PC-3 (cell line): ENCODE data around the gene SCRG1. TPM values are rescaled to one million over a fixed set of nuclear protein-coding genes. Genes with fewer than 3 reads are reported as not detected.
A peak's percentile ranks its signal among the peaks of the same experiment; 100 is the strongest.

Source experiments
- ATAC-seq: fragments of 200-7000 bp; cut with Tn5 transposase; 2 replicates; pipeline ENCODE4 v1.9.1; 2020; ENCODE audit warnings: mild to moderate bottlenecking, moderate library complexity
- BruUV-seq: library from RNA; stranded (reverse); fragments of 400-500 nt; replicated peaks from 2 replicates; lab custom pipeline; 2021; lab: Mats Ljungman, UMichigan
- CTCF ChIA-PET: fragments of 300-600 bp; sonication (Branson Sonifier 250); formaldehyde crosslinking; loops from one replicate; lab custom pipeline; 2022; ENCODE audit warnings: antibody characterized with exemption; lab: Charles Lee
- POLR2A ChIA-PET: fragments of 300-600 bp; sonication (Branson Sonifier 250); formaldehyde crosslinking; loops from one replicate; lab custom pipeline; 2022; ENCODE audit warnings: antibody characterized with exemption; ENCODE audit not compliant: unreplicated experiment; lab: Charles Lee
- DNase-seq: peaks from one replicate; pipeline ENCODE4 v3.0.0-alpha.2; 2015
- H2AFZ ChIP-seq: fragments of 300-600 bp; sonication (generic); 2 replicates; pipeline ENCODE4 v1.6.0; 2016; ENCODE audit warnings: antibody characterized with exemption, low read length
- H3F3A ChIP-seq: fragments of 300-600 bp; sonication (generic); one replicate; pipeline ENCODE4 v1.6.0; 2017; ENCODE audit warnings: antibody characterized with exemption, low read length, control low read depth, mild to moderate bottlenecking; ENCODE audit not compliant: unreplicated experiment
- H3K27ac ChIP-seq: fragments of 300-600 bp; sonication (generic); 2 replicates; pipeline ENCODE4 v1.5.1; 2016; ENCODE audit warnings: mild to moderate bottlenecking, low read length
- H3K27me3 ChIP-seq: fragments of 300-600 bp; sonication (generic); 2 replicates; pipeline ENCODE4 v1.6.1; 2016; ENCODE audit warnings: low read length, mixed read lengths
- H3K36me3 ChIP-seq: fragments of 300-600 bp; sonication (generic); 2 replicates; pipeline ENCODE4 v1.6.1; 2016; ENCODE audit warnings: low read depth, mixed run types, low read length, mixed read lengths
- H3K4me1 ChIP-seq: fragments of 300-600 bp; sonication (generic); 2 replicates; pipeline ENCODE4 v1.5.1; 2016; ENCODE audit warnings: low read length; ENCODE audit not compliant: insufficient read depth
- H3K4me2 ChIP-seq: fragments of 300-600 bp; sonication (generic); 2 replicates; pipeline ENCODE4 v1.6.0; 2016; ENCODE audit warnings: low read length
- H3K4me3 ChIP-seq: fragments of 300-600 bp; sonication (generic); 2 replicates; pipeline ENCODE4 v1.5.1; 2016; ENCODE audit warnings: mild to moderate bottlenecking, low read length, mixed read lengths
- H3K79me2 ChIP-seq: fragments of 300-600 bp; sonication (generic); 2 replicates; pipeline ENCODE4 v1.6.1; 2017; ENCODE audit warnings: low read length, mixed read lengths
- H3K9ac ChIP-seq: fragments of 300-600 bp; sonication (generic); 2 replicates; pipeline ENCODE4 v1.6.0; 2016; ENCODE audit warnings: mild to moderate bottlenecking, low read length
- H3K9me2 ChIP-seq: fragments of 300-600 bp; sonication (generic); replicated peaks from 2 replicates; pipeline ENCODE4 v1.6.1; 2016; ENCODE audit warnings: mixed run types, low read length, mixed read lengths
- H3K9me3 ChIP-seq: fragments of 300-600 bp; sonication (generic); 2 replicates; pipeline ENCODE4 v1.6.1; 2016; ENCODE audit warnings: low read length, mixed read lengths
- H4K20me1 ChIP-seq: fragments of 300-600 bp; sonication (generic); 2 replicates; pipeline ENCODE4 v1.6.1; 2016; ENCODE audit warnings: low read length, mixed read lengths
- EZH2 ChIP-seq: fragments of 300-600 bp; sonication (generic); IDR thresholded peaks from one replicate; pipeline ENCODE4 v1.6.1; 2017; ENCODE audit warnings: antibody characterized with exemption, mild to moderate bottlenecking, low read length; ENCODE audit not compliant: unreplicated experiment
- EZH2phosphoT487 ChIP-seq: fragments of 300-600 bp; sonication (generic); IDR thresholded peaks from 2 replicates; pipeline ENCODE4 v1.6.1; 2018; ENCODE audit warnings: mild to moderate bottlenecking, antibody characterized with exemption, low read length, borderline replicate concordance
- intact Hi-C: fragments of 100-400 bp; cut with micrococcal nuclease; formaldehyde crosslinking; loops from 2 replicates; pipeline ENCODE4 v1.9.0; 2023
- total RNA-seq: library from RNA; depleted of rRNA; stranded (reverse); fragments of >200 nt; gene quantifications from 2 replicates; pipeline ENCODE4 v1.2.3, GENCODE V29; 2014
- TF ChIP-seq, protein P1 (sequence below): fragments of 300-600 bp; sonication (generic); conservative IDR thresholded peaks from 2 replicates; pipeline ENCODE4 v1.5.1; 2017; ENCODE audit warnings: antibody characterized with exemption, low read depth, mild to moderate bottlenecking, low read length

Gene SCRG1
- total RNA-seq, 1 experiment from 2014 or later: not detected

GRCh38 chr4:173374588-173374987 is 24.3 kb downstream of the SCRG1 start:
- H3K4me3 ChIP-seq: no peak overlapping the region
- no TSS peak for BruUV-seq
- ChIA-PET POLR2A (no interaction called here), CTCF (no interaction called here)
- H3K9me2 ChIP-seq: no peaks in the 10 kb centered on the region
- H3K36me3 ChIP-seq: no peaks in the 10 kb centered on the region
- H3K79me2 ChIP-seq: peaks cover 34% of the 10 kb centered on the region
- ATAC-seq (no peak), DNase-seq (no peak)
- no peaks in the 10 kb centered on the region for H3K27me3 ChIP-seq
- 0 out of 2 replicates have a peak, but pooled peaks cover 4% of the 10 kb centered on the region for H4K20me1 ChIP-seq
- no peak overlapping the region for H2AFZ ChIP-seq
- peaks cover 4% of the 10 kb centered on the region; the same call in 1 of the 2 replicates for H3K4me1 ChIP-seq
- no peak for TF ChIP-seq EZH2
- no peak for TF ChIP-seq EZH2phosphoT487
- TF ChIP-seq, protein P1, sequence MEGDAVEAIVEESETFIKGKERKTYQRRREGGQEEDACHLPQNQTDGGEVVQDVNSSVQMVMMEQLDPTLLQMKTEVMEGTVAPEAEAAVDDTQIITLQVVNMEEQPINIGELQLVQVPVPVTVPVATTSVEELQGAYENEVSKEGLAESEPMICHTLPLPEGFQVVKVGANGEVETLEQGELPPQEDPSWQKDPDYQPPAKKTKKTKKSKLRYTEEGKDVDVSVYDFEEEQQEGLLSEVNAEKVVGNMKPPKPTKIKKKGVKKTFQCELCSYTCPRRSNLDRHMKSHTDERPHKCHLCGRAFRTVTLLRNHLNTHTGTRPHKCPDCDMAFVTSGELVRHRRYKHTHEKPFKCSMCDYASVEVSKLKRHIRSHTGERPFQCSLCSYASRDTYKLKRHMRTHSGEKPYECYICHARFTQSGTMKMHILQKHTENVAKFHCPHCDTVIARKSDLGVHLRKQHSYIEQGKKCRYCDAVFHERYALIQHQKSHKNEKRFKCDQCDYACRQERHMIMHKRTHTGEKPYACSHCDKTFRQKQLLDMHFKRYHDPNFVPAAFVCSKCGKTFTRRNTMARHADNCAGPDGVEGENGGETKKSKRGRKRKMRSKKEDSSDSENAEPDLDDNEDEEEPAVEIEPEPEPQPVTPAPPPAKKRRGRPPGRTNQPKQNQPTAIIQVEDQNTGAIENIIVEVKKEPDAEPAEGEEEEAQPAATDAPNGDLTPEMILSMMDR: no peak
- H3K9ac ChIP-seq: no peak overlapping the region
- intact Hi-C loops: no loop called here
- no peak overlapping the region for H3K27ac ChIP-seq
- H3K9me3 ChIP-seq: no peaks in the 10 kb centered on the region
- no peak overlapping the region for H3K4me2 ChIP-seq
- no peaks in the 10 kb centered on the region for H3F3A ChIP-seq

- POLR2A ChIA-PET: interaction anchor here (1.4 kb wide), 1 partner anchor 37 kb away, joined by 52 read pairs; the partner anchor contains the start of gene HMGB2
- H3K79me2 ChIP-seq: peaks cover 34% of the 10 kb centered on the region
- H3K27me3 ChIP-seq: no peaks in the 10 kb centered on the region
- H3K9ac ChIP-seq: peak overlapping the region; percentile 54
- intact Hi-C loops: no loop called here
- peak overlapping the region; percentile 92 for H3K4me2 ChIP-seq
- DNase-seq: peak; percentile 58
- H3K27ac ChIP-seq: no peak overlapping the region
- peak overlapping the region; percentile 92 for H2AFZ ChIP-seq
- TF ChIP-seq EZH2phosphoT487 (no peak), EZH2 (no peak)
- TF ChIP-seq, protein P1: no peak
- no peaks in the 10 kb centered on the region for H3K36me3 ChIP-seq
- peak; percentile 14 for ATAC-seq
- 0 out of 2 replicates have a peak, but pooled peaks cover 4% of the 10 kb centered on the region for H4K20me1 ChIP-seq
- no peaks in the 10 kb centered on the region for H3K9me3 ChIP-seq
- no peaks in the 10 kb centered on the region for H3K9me2 ChIP-seq
- H3F3A ChIP-seq: no peaks in the 10 kb centered on the region
- CTCF ChIA-PET: interaction anchor here (0.5 to 1.0 kb wide), 4 partner anchors 70 to 646 kb away, joined by 3 to 10 read pairs (median 4); no protein-coding TSS in a partner anchor
- peak overlapping the region; percentile 90 for H3K4me3 ChIP-seq
- H3K4me1 ChIP-seq: peaks cover 18% of the 10 kb centered on the region
- BruUV-seq: no TSS peak
Measured at GRCh38 chr4:173371292-173372192, 27.4 kb downstream of the SCRG1 start.
